Panc1 (cell line): ENCODE data around the gene KTN1. TPM values are rescaled to one million over a fixed set of nuclear protein-coding genes. Genes with fewer than 3 reads are reported as not detected.
A peak's percentile ranks its signal among the peaks of the same experiment; 100 is the strongest.

ENCODE experiments used
- ATAC-seq: fragments of 200-7000 bp; cut with Tn5 transposase; 2 replicates; pipeline ENCODE4 v1.9.1; 2020; ENCODE audit warnings: mild to moderate bottlenecking, moderate library complexity
- BruUV-seq: library from RNA; stranded (reverse); fragments of 400-500 nt; replicated peaks from 2 replicates; lab custom pipeline; 2021; lab: Mats Ljungman, UMichigan
- CTCF ChIA-PET: fragments of 300-600 bp; sonication (Branson Sonifier 250); formaldehyde crosslinking; loops from one replicate; lab custom pipeline; 2022; ENCODE audit warnings: antibody characterized with exemption; lab: Charles Lee
- POLR2A ChIA-PET: fragments of 300-600 bp; sonication (Branson Sonifier 250); formaldehyde crosslinking; loops from one replicate; lab custom pipeline; 2022; ENCODE audit warnings: antibody characterized with exemption; lab: Charles Lee
- DNase-seq: peaks from one replicate; pipeline ENCODE4 v3.0.0-alpha.2; 2010; ENCODE audit warnings: low read depth, low spot score
- H3K27ac ChIP-seq: 2 replicates; pipeline ENCODE4 v1.5.1; 2011; ENCODE audit warnings: mild to moderate bottlenecking, low read length, inconsistent platforms
- H3K27me3 ChIP-seq: fragments of 200-500 bp; sonication (Bioruptor generic); 2 replicates; pipeline ENCODE4 v1.6.0; 2014; ENCODE audit warnings: low read length, inconsistent platforms; ENCODE audit not compliant: control insufficient read depth, insufficient read depth
- H3K36me3 ChIP-seq: fragments of 200-500 bp; sonication (Bioruptor generic); 2 replicates; pipeline ENCODE4 v1.5.1; 2014; ENCODE audit warnings: inconsistent platforms, mild to moderate bottlenecking, low read length, moderate library complexity; ENCODE audit not compliant: control insufficient read depth, insufficient read depth
- H3K4me1 ChIP-seq: 2 replicates; pipeline ENCODE4 v1.5.1; 2011; ENCODE audit warnings: inconsistent platforms, mild to moderate bottlenecking, low read length, moderate library complexity; ENCODE audit not compliant: control insufficient read depth, insufficient read depth
- H3K4me3 ChIP-seq, 2 experiments: 2 replicates each; pipeline ENCODE4 v1.5.1; 2011 to 2012; ENCODE audit warnings: low read depth in 2 of 2, low read length in 2 of 2, mild to moderate bottlenecking in 2 of 2, inconsistent platforms in 1 of 2, moderate library complexity in 1 of 2
- H3K9me3 ChIP-seq: fragments of 200-500 bp; sonication (Bioruptor generic); 2 replicates; pipeline ENCODE4 v1.5.1; 2014; ENCODE audit warnings: low read depth, mild to moderate bottlenecking, inconsistent platforms, low read length, moderate library complexity; ENCODE audit not compliant: control insufficient read depth, insufficient read depth
- CTCF ChIP-seq: fragments of 450-650 bp; IDR thresholded peaks from 2 replicates; pipeline ENCODE4 v1.5.1; 2017; ENCODE audit warnings: mild to moderate bottlenecking
- POLR2AphosphoS5 ChIP-seq: IDR thresholded peaks from 2 replicates; pipeline ENCODE4 v1.6.1; 2012; ENCODE audit warnings: mild to moderate bottlenecking, low read depth, low read length, moderate library complexity
- SIN3A ChIP-seq: IDR thresholded peaks from 2 replicates; pipeline ENCODE4 v1.6.1; 2012; ENCODE audit warnings: low read depth, mild to moderate bottlenecking, low read length, moderate library complexity, borderline replicate concordance; ENCODE audit not compliant: insufficient read depth
- TCF7L2 ChIP-seq: IDR thresholded peaks from 2 replicates; pipeline ENCODE4 v1.6.1; 2011; ENCODE audit warnings: mild to moderate bottlenecking, low read depth, low read length, inconsistent platforms
- in situ Hi-C: cut with HindIII; loops from 2 replicates; pipeline ENCODE4 v1.10.0; 2016; ENCODE audit warnings: low sequenced_read_pairs, low pct_unique_long_range_greater_than_20kb
- intact Hi-C: fragments of 100-400 bp; cut with micrococcal nuclease; formaldehyde crosslinking; loops from one replicate; pipeline ENCODE4 v1.10.0; 2022; ENCODE audit not compliant: unreplicated experiment
- total RNA-seq: library from RNA; stranded (reverse); gene quantifications from one replicate; pipeline ENCODE4 v1.2.1, GENCODE V29; 2021; ENCODE audit not compliant: unreplicated experiment
- TF ChIP-seq, protein P1 (sequence below), 2 experiments: IDR thresholded peaks; 2 replicates each; pipeline ENCODE4 v1.6.1; 2011 to 2012; ENCODE audit warnings: low read depth in 2 of 2, control low read depth in 1 of 2, low read length in 1 of 2, mild to moderate bottlenecking in 1 of 2, moderate library complexity in 1 of 2; ENCODE audit not compliant: insufficient read depth in 1 of 2

The KTN1 gene
- total RNA-seq, 1 experiment from 2014 or later, result 310 TPM

GRCh38 chr14:55673048-55673447, 93.0 kb downstream of the KTN1 start:
- POLR2A ChIA-PET, result no interaction called here
- Histone ChIP-seq H3K4me3 (no peak overlapping the region), H3K4me1 (no peaks in the 10 kb centered on the region), H3K9me3 (no peaks in the 10 kb centered on the region), H3K27me3 (no peaks in the 10 kb centered on the region), H3K36me3 (peaks cover 67% of the 10 kb centered on the region), H3K27ac (no peak overlapping the region)
- DNase-seq (no peak), ATAC-seq (no peak)
- intact Hi-C loops (no loop called here), in situ Hi-C loops (no loop called here)
- BruUV-seq, result TSS peak; percentile 7
- TF ChIP-seq TCF7L2, result no peak
- no peak for TF ChIP-seq POLR2AphosphoS5
- no peak for TF ChIP-seq CTCF
- no peak for TF ChIP-seq SIN3A
- CTCF ChIA-PET, result no interaction called here

DNA sequence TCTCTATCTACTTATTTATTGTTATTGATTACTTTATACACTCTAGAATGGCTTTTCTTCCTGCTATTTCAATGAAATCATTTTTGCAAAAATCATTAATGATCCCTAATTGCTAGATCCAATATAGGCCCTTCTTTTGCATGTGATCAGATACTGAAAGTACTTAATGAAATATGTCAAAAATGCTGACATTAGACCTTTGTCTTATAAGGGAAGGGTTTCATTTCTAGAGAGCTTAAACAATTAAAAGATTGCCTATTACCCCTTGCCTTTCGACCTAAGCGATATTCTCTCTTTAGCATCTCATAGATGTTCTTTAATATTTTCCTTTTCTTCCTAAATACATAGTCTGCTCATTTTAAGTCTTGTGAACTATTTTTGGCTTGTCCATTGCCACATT, 101.1 kb downstream of the KTN1 start:
- Histone ChIP-seq H3K27ac (no peak overlapping the region), H3K4me1 (no peaks in the 10 kb centered on the region), H3K36me3 (peaks cover 54% of the 10 kb centered on the region), H3K4me3 (no peak overlapping the region), H3K27me3 (no peaks in the 10 kb centered on the region), H3K9me3 (no peaks in the 10 kb centered on the region)
- intact Hi-C loops (no loop called here), in situ Hi-C loops (no loop called here)
- ChIA-PET CTCF (no interaction called here), POLR2A (no interaction called here)
- no TSS peak for BruUV-seq
- no peak for TF ChIP-seq POLR2AphosphoS5
- no peak for TF ChIP-seq CTCF
- no peak for TF ChIP-seq SIN3A
- TF ChIP-seq, protein P1, sequence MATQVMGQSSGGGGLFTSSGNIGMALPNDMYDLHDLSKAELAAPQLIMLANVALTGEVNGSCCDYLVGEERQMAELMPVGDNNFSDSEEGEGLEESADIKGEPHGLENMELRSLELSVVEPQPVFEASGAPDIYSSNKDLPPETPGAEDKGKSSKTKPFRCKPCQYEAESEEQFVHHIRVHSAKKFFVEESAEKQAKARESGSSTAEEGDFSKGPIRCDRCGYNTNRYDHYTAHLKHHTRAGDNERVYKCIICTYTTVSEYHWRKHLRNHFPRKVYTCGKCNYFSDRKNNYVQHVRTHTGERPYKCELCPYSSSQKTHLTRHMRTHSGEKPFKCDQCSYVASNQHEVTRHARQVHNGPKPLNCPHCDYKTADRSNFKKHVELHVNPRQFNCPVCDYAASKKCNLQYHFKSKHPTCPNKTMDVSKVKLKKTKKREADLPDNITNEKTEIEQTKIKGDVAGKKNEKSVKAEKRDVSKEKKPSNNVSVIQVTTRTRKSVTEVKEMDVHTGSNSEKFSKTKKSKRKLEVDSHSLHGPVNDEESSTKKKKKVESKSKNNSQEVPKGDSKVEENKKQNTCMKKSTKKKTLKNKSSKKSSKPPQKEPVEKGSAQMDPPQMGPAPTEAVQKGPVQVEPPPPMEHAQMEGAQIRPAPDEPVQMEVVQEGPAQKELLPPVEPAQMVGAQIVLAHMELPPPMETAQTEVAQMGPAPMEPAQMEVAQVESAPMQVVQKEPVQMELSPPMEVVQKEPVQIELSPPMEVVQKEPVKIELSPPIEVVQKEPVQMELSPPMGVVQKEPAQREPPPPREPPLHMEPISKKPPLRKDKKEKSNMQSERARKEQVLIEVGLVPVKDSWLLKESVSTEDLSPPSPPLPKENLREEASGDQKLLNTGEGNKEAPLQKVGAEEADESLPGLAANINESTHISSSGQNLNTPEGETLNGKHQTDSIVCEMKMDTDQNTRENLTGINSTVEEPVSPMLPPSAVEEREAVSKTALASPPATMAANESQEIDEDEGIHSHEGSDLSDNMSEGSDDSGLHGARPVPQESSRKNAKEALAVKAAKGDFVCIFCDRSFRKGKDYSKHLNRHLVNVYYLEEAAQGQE (IDR thresholded peaks at IDR 0.05; ENCODE audit: insufficient read depth in 1 of 2, low read depth in 2 of 2, low read length in 1 of 2), result no peak
- TF ChIP-seq TCF7L2, result no peak
- ATAC-seq (no peak), DNase-seq (no peak)
